Cardiac muscle cell (in vitro differentiated cells and primary cell): ENCODE measurements around the gene KRTCAP2. TPM values are rescaled to one million over a fixed set of nuclear protein-coding genes. Genes with fewer than 3 reads are reported as not detected.

Experiments
- DNase-seq, 2 donors: peaks; one replicate each; pipeline versions ENCODE4 v3.0.0 to v3.0.0-alpha.2; 2010 to 2017; ENCODE audit warnings: low read depth in 1 of 2, low spot score in 1 of 2
- H3K27ac ChIP-seq: fragments of 200-600 bp; sonication (generic); 2 replicates; pipeline ENCODE4 v1.5.1; 2016
- H3K27me3 ChIP-seq: fragments of 200-600 bp; sonication (generic); 2 replicates; pipeline ENCODE4 v1.6.0; 2016; ENCODE audit warnings: control low read depth
- H3K36me3 ChIP-seq: fragments of 200-600 bp; sonication (generic); 2 replicates; pipeline ENCODE4 v1.5.1; 2016; ENCODE audit warnings: control low read depth
- H3K4me1 ChIP-seq: fragments of 200-600 bp; sonication (generic); 2 replicates; pipeline ENCODE4 v1.8.1; 2017; ENCODE audit warnings: low read depth, mild to moderate bottlenecking, mixed run types
- H3K4me3 ChIP-seq: fragments of 200-600 bp; sonication (generic); 2 replicates; pipeline ENCODE4 v1.5.1; 2016; ENCODE audit warnings: mild to moderate bottlenecking
- H3K9me3 ChIP-seq: fragments of 200-600 bp; sonication (generic); 2 replicates; pipeline ENCODE4 v1.5.1; 2017; ENCODE audit warnings: low read depth, mild to moderate bottlenecking, control low read depth
- CTCF ChIP-seq: IDR thresholded peaks from 2 replicates; pipeline ENCODE4 v1.5.1; 2012; ENCODE audit warnings: low read depth, mild to moderate bottlenecking, low read length
- polyA plus RNA-seq: library from polyadenylated mRNA; unstranded; fragments of >200 nt; fragmentation: Nextera tagmentation; extraction: Ambion mirVana; gene quantifications from 2 replicates; pipeline ENCODE4 v1.2.1, GENCODE V29; 2016
- total RNA-seq: library from RNA; depleted of rRNA; stranded (reverse); fragments of >200 nt; gene quantifications from 2 replicates; pipeline ENCODE4 v1.2.3, GENCODE V29; 2016

The KRTCAP2 gene
- total and polyA plus RNA-seq, 2 experiments from 2014 or later, result 122 to 428 TPM

GRCh38 chr1:155120253-155120652 lies 52.9 kb downstream of the KRTCAP2 start:
- no peaks in the 10 kb centered on the region for H3K27me3 ChIP-seq
- no peak overlapping the region for H3K27ac ChIP-seq
- TF ChIP-seq CTCF, result no peak
- no peaks in the 10 kb centered on the region for H3K36me3 ChIP-seq
- no peak for DNase-seq
- H3K4me1 ChIP-seq, result no peaks in the 10 kb centered on the region
- H3K4me3 ChIP-seq, result no peak overlapping the region
- H3K9me3 ChIP-seq, result no peaks in the 10 kb centered on the region

Other genes with a start within 250 kb of the KRTCAP2 start
- 20.1 and 23.8 TPM in 2 replicates for gene PMVK, start 236.6 kb downstream of the KRTCAP2 start, total RNA-seq
- 94.4 and 95.4 TPM in 2 replicates for gene PMVK, start 236.6 kb downstream of the KRTCAP2 start, polyA plus RNA-seq
- 155 and 161 TPM in 2 replicates for gene PBXIP1, start 217.2 kb downstream of the KRTCAP2 start, total RNA-seq
- gene PBXIP1, start 217.2 kb downstream of the KRTCAP2 start, polyA plus RNA-seq, result 93.7 and 108 TPM in 2 replicates
- gene PYGO2, start 211.5 kb downstream of the KRTCAP2 start, total RNA-seq, result 45.6 and 48.0 TPM in 2 replicates
- gene PYGO2, start 211.5 kb downstream of the KRTCAP2 start, polyA plus RNA-seq, result 45.3 and 49.2 TPM in 2 replicates
- 80.0 and 80.3 TPM in 2 replicates for gene SHC1, start 202.6 kb downstream of the KRTCAP2 start, total RNA-seq
- gene SHC1, start 202.6 kb downstream of the KRTCAP2 start, polyA plus RNA-seq, result 66.8 and 70.7 TPM in 2 replicates
- 52.9 and 96.5 TPM in 2 replicates for gene CKS1B, start 198.6 kb downstream of the KRTCAP2 start, total RNA-seq
- gene CKS1B, start 198.6 kb downstream of the KRTCAP2 start, polyA plus RNA-seq, result 157 and 337 TPM in 2 replicates
- gene FLAD1, start 190.0 kb downstream of the KRTCAP2 start, total RNA-seq, result 34.3 and 39.7 TPM in 2 replicates
- 59.2 and 60.8 TPM in 2 replicates for gene FLAD1, start 190.0 kb downstream of the KRTCAP2 start, polyA plus RNA-seq
- gene LENEP, start 179.7 kb downstream of the KRTCAP2 start, total RNA-seq, result not detected in 2 replicates
- gene LENEP, start 179.7 kb downstream of the KRTCAP2 start, polyA plus RNA-seq, result 0.72 TPM in 1 of 2 replicates, not detected in the other
- gene ZBTB7B, start 170.5 kb downstream of the KRTCAP2 start, total RNA-seq, result 25.5 and 25.6 TPM in 2 replicates
- 4.6 and 4.7 TPM in 2 replicates for gene ZBTB7B, start 170.5 kb downstream of the KRTCAP2 start, polyA plus RNA-seq
- 4.3 and 5.4 TPM in 2 replicates for gene DCST2, start 139.5 kb downstream of the KRTCAP2 start, total RNA-seq
- gene DCST2, start 139.5 kb downstream of the KRTCAP2 start, polyA plus RNA-seq, result 1.1 and 3.8 TPM in 2 replicates
- not detected in 2 replicates for gene DCST1, start 139.5 kb downstream of the KRTCAP2 start, total RNA-seq
- gene DCST1, start 139.5 kb downstream of the KRTCAP2 start, polyA plus RNA-seq, result 0.27 and 0.57 TPM in 2 replicates
- 19.5 and 23.0 TPM in 2 replicates for gene ADAM15, start 122.0 kb downstream of the KRTCAP2 start, total RNA-seq
- gene ADAM15, start 122.0 kb downstream of the KRTCAP2 start, polyA plus RNA-seq, result 23.0 and 25.2 TPM in 2 replicates
- 29.2 and 36.0 TPM in 2 replicates for gene EFNA4, start 109.6 kb downstream of the KRTCAP2 start, total RNA-seq
- 18.3 and 29.6 TPM in 2 replicates for gene EFNA4, start 109.6 kb downstream of the KRTCAP2 start, polyA plus RNA-seq
- gene EFNA3, start 94.5 kb downstream of the KRTCAP2 start, total RNA-seq, result 26.3 and 31.9 TPM in 2 replicates
- 34.2 and 43.0 TPM in 2 replicates for gene EFNA3, start 94.5 kb downstream of the KRTCAP2 start, polyA plus RNA-seq
- gene EFNA1, start 45.4 kb downstream of the KRTCAP2 start, total RNA-seq, result 39.1 and 43.1 TPM in 2 replicates
- 83.5 and 104 TPM in 2 replicates for gene EFNA1, start 45.4 kb downstream of the KRTCAP2 start, polyA plus RNA-seq
- gene SLC50A1, start 37.5 kb downstream of the KRTCAP2 start, total RNA-seq, result 18.4 and 20.9 TPM in 2 replicates
- gene SLC50A1, start 37.5 kb downstream of the KRTCAP2 start, polyA plus RNA-seq, result 45.1 and 50.7 TPM in 2 replicates
- 102 and 114 TPM in 2 replicates for gene DPM3, start 32.8 kb downstream of the KRTCAP2 start, total RNA-seq
- 105 and 110 TPM in 2 replicates for gene DPM3, start 32.8 kb downstream of the KRTCAP2 start, polyA plus RNA-seq
- 3.6 and 5.4 TPM in 2 replicates for gene TRIM46, start 545 bp upstream of the KRTCAP2 start, total RNA-seq
- gene TRIM46, start 545 bp upstream of the KRTCAP2 start, polyA plus RNA-seq, result 2.9 and 3.2 TPM in 2 replicates
- gene THBS3, start 34.6 kb upstream of the KRTCAP2 start, total RNA-seq, result 10.8 and 14.2 TPM in 2 replicates
- 9.4 and 15.1 TPM in 2 replicates for gene THBS3, start 34.6 kb upstream of the KRTCAP2 start, polyA plus RNA-seq
- gene MTX1, start 35.4 kb upstream of the KRTCAP2 start, total RNA-seq, result 24.7 and 45.0 TPM in 2 replicates
- gene MTX1, start 35.4 kb upstream of the KRTCAP2 start, polyA plus RNA-seq, result 31.9 and 50.2 TPM in 2 replicates
- 39.5 and 46.2 TPM in 2 replicates for gene ENTREP3, start 82.2 kb upstream of the KRTCAP2 start, total RNA-seq
- 42.0 and 59.2 TPM in 2 replicates for gene ENTREP3, start 82.2 kb upstream of the KRTCAP2 start, polyA plus RNA-seq
- 67.3 and 109 TPM in 2 replicates for gene SCAMP3, start 89.1 kb upstream of the KRTCAP2 start, total RNA-seq
- 100 and 172 TPM in 2 replicates for gene SCAMP3, start 89.1 kb upstream of the KRTCAP2 start, polyA plus RNA-seq
- 57.3 and 65.3 TPM in 2 replicates for gene CLK2, start 100.2 kb upstream of the KRTCAP2 start, total RNA-seq
- gene CLK2, start 100.2 kb upstream of the KRTCAP2 start, polyA plus RNA-seq, result 45.1 and 68.5 TPM in 2 replicates
- 1.7 and 3.5 TPM in 2 replicates for gene HCN3, start 104.2 kb upstream of the KRTCAP2 start, total RNA-seq
- 3.7 and 12.9 TPM in 2 replicates for gene HCN3, start 104.2 kb upstream of the KRTCAP2 start, polyA plus RNA-seq
- gene PKLR, start 128.1 kb upstream of the KRTCAP2 start, total RNA-seq, result 0.06 TPM in 1 of 2 replicates, not detected in the other
- not detected in 2 replicates for gene PKLR, start 128.1 kb upstream of the KRTCAP2 start, polyA plus RNA-seq
- 167 and 310 TPM in 2 replicates for gene FDPS, start 135.6 kb upstream of the KRTCAP2 start, total RNA-seq
- 269 and 565 TPM in 2 replicates for gene FDPS, start 135.6 kb upstream of the KRTCAP2 start, polyA plus RNA-seq
- 25.9 and 35.6 TPM in 2 replicates for gene RUSC1, start 147.6 kb upstream of the KRTCAP2 start, total RNA-seq
- 26.7 and 44.4 TPM in 2 replicates for gene RUSC1, start 147.6 kb upstream of the KRTCAP2 start, polyA plus RNA-seq